Natural killer cell (primary cell): ENCODE measurements around the gene IMPG2. TPM values are rescaled to one million over a fixed set of nuclear protein-coding genes. Genes with fewer than 3 reads are reported as not detected.

Experiments
- ATAC-seq, 3 donors: fragments of 150-1000 bp in 2 of 3; fragments of 200-7000 bp in 1 of 3; cut with Tn5 transposase; 1 replicate in 1 of 3; 2 replicates in 2 of 3; pipeline ENCODE4 v1.10.0; 2021; ENCODE audit warnings: mild to moderate bottlenecking in 2 of 3, moderate library complexity in 2 of 3
- DNase-seq, 2 donors: peaks; one replicate each; pipeline versions ENCODE4 v3.0.0 to v3.0.0-alpha.2; 2013 to 2021; ENCODE audit warnings: mixed read lengths in 1 of 2
- H3K27ac ChIP-seq: one replicate; pipeline ENCODE4 v1.5.1; 2013; ENCODE audit warnings: mild to moderate bottlenecking, low read length
- H3K27me3 ChIP-seq: one replicate; pipeline ENCODE4 v1.6.1; 2013; ENCODE audit warnings: low read length; ENCODE audit not compliant: control insufficient read depth, insufficient read depth
- H3K36me3 ChIP-seq: one replicate; pipeline ENCODE4 v1.6.1; 2013; ENCODE audit warnings: low read length; ENCODE audit not compliant: control insufficient read depth, insufficient read depth
- H3K4me1 ChIP-seq: one replicate; pipeline ENCODE4 v1.6.1; 2013; ENCODE audit warnings: low read length; ENCODE audit not compliant: control insufficient read depth, insufficient read depth
- H3K4me3 ChIP-seq: one replicate; pipeline ENCODE4 v1.5.1; 2013; ENCODE audit warnings: low read length
- H3K9me3 ChIP-seq: one replicate; pipeline ENCODE4 v1.6.1; 2013; ENCODE audit warnings: low read length; ENCODE audit not compliant: control insufficient read depth, insufficient read depth
- H3K27ac Mint-ChIP-seq, 2 donors: one replicate each; pipeline ENCODE4 v1.8.0; 2022; ENCODE audit warnings: mild to moderate bottlenecking in 2 of 2, mixed read lengths in 2 of 2, moderate library complexity in 1 of 2
- H3K27me3 Mint-ChIP-seq, 2 donors: one replicate each; pipeline ENCODE4 v1.8.0; 2022; ENCODE audit warnings: low read depth in 2 of 2, mixed read lengths in 2 of 2
- H3K36me3 Mint-ChIP-seq: one replicate; pipeline ENCODE4 v1.8.0; 2022; ENCODE audit warnings: mixed read lengths
- H3K4me1 Mint-ChIP-seq, 2 donors: one replicate each; pipeline ENCODE4 v1.8.0; 2022; ENCODE audit warnings: mixed read lengths in 2 of 2
- H3K4me3 Mint-ChIP-seq: one replicate; pipeline ENCODE4 v1.8.0; 2022; ENCODE audit warnings: mild to moderate bottlenecking, moderate library complexity, mixed read lengths
- H3K9me3 Mint-ChIP-seq, 2 donors: one replicate each; pipeline ENCODE4 v1.8.0; 2022; ENCODE audit warnings: mixed read lengths in 2 of 2
- CTCF ChIP-seq: fragments of 200-600 bp; IDR thresholded peaks from one replicate; pipeline ENCODE4 v1.8.0; 2022; ENCODE audit warnings: antibody characterized with exemption
- WGBS: methylation state at CpG from one replicate; pipeline ENCODE4 v1.1.7; 2013; ENCODE audit warnings: missing lambda C conversion rate; ENCODE audit not compliant: insufficient coverage; 5-methylcytosine and 5-hydroxymethylcytosine counted together
- intact Hi-C: fragments of 100-400 bp; cut with micrococcal nuclease; formaldehyde crosslinking; loops from one replicate; pipeline ENCODE4 v1.14.2; 2022
- total RNA-seq, 4 donors: library from RNA; stranded (reverse); fragments of 120-200 nt in 1 of 4; gene quantifications; one replicate each; pipeline versions ENCODE4 v1.2.3 to v1.2.4, GENCODE V29; 2013 to 2022

IMPG2 gene
- total RNA-seq, 3 donors from 2014 or later (not counting 1 experiment from before 2014, with no cell fraction given): 0.52 to 0.73 (median 0.72) TPM

GRCh38 chr3:101333883-101334282, 13.5 kb upstream of the IMPG2 start:
- peak overlapping the region in 1 of 2 donors; percentile 24 for H3K27ac Mint-ChIP-seq
- no peaks in the 10 kb centered on the region for H3K4me1 Mint-ChIP-seq
- WGBS: 94% methylated on average over 7 of the region's 7 CpGs
- H3K4me3 Mint-ChIP-seq: no peak overlapping the region
- H3K9me3 ChIP-seq: no peaks in the 10 kb centered on the region
- no peak overlapping the region for H3K4me3 ChIP-seq
- H3K4me1 ChIP-seq: no peaks in the 10 kb centered on the region
- peaks cover 53% of the 10 kb centered on the region for H3K36me3 ChIP-seq
- TF ChIP-seq CTCF: no peak
- DNase-seq: no peak
- H3K36me3 Mint-ChIP-seq: peaks cover 28% of the 10 kb centered on the region
- H3K27me3 Mint-ChIP-seq: no peaks in the 10 kb centered on the region
- no peak for ATAC-seq
- H3K27me3 ChIP-seq: no peaks in the 10 kb centered on the region
- intact Hi-C loops: no loop called here
- no peak overlapping the region for H3K27ac ChIP-seq
- no peaks in the 10 kb centered on the region for H3K9me3 Mint-ChIP-seq

- Histone ChIP-seq H3K36me3 (peaks cover 47% of the 10 kb centered on the region), H3K9me3 (no peaks in the 10 kb centered on the region), H3K4me3 (no peak overlapping the region), H3K4me1 (no peaks in the 10 kb centered on the region), H3K27me3 (no peaks in the 10 kb centered on the region), H3K27ac (no peak overlapping the region)
- TF ChIP-seq CTCF: no peak
- ATAC-seq (no peak), DNase-seq (no peak)
- Mint-ChIP-seq H3K9me3 (no peaks in the 10 kb centered on the region), H3K36me3 (peaks cover 23% of the 10 kb centered on the region), H3K27me3 (no peaks in the 10 kb centered on the region), H3K4me3 (no peak overlapping the region), H3K27ac (no peak overlapping the region), H3K4me1 (no peaks in the 10 kb centered on the region)
- intact Hi-C loops: no loop called here
- 98% methylated on average over 7 of the region's 7 CpGs for WGBS
These were observed 8.8 kb upstream of the IMPG2 start for GRCh38 chr3:101329016-101329673.

GRCh38 chr3:101325393-101326134, 5.2 kb upstream of the IMPG2 start:
- TF ChIP-seq CTCF: no peak
- intact Hi-C loops: no loop called here
- 90% methylated on average over 3 of the region's 5 CpGs for WGBS

More at GRCh38 chr3:101325393-101326134, 5.2 kb upstream of the IMPG2 start:
- Mint-ChIP-seq H3K4me3 (no peak overlapping the region), H3K9me3 (no peaks in the 10 kb centered on the region), H3K4me1 (no peaks in the 10 kb centered on the region), H3K36me3 (peaks cover 17% of the 10 kb centered on the region), H3K27ac (no peak overlapping the region), H3K27me3 (no peaks in the 10 kb centered on the region)
- Histone ChIP-seq H3K27me3 (no peaks in the 10 kb centered on the region), H3K9me3 (no peaks in the 10 kb centered on the region), H3K27ac (no peak overlapping the region), H3K4me3 (no peak overlapping the region), H3K36me3 (peaks cover 40% of the 10 kb centered on the region), H3K4me1 (no peaks in the 10 kb centered on the region)
- ATAC-seq: no peak
- no peak for DNase-seq
